Astrocyte (in vitro differentiated cells and primary cell): ENCODE measurements around the gene HBA2. TPM values are rescaled to one million over a fixed set of nuclear protein-coding genes. Genes with fewer than 3 reads are reported as not detected.

Experiments used
- DNase-seq: peaks from one replicate; pipeline ENCODE4 v3.0.0-alpha.2; 2010; ENCODE audit warnings: low read depth
- FAIRE-seq: peaks from 2 replicates; lab custom pipeline; 2011; peaks lifted over from hg19 to GRCh38; lab: Jason Lieb, UNC
- H2AFZ ChIP-seq: 2 replicates; pipeline ENCODE4 v1.6.0; 2012; ENCODE audit warnings: low read depth, low read length, inconsistent platforms
- H3K27ac ChIP-seq: 2 replicates; pipeline ENCODE4 v1.5.1; 2011; ENCODE audit warnings: low read depth, low read length, inconsistent platforms
- H3K27me3 ChIP-seq: 2 replicates; pipeline ENCODE4 v1.6.0; 2011; ENCODE audit warnings: low read length, inconsistent platforms; ENCODE audit not compliant: insufficient read depth
- H3K36me3 ChIP-seq: 2 replicates; pipeline ENCODE4 v1.5.1; 2011; ENCODE audit warnings: low read length, inconsistent platforms; ENCODE audit not compliant: insufficient read depth
- H3K4me1 ChIP-seq: 2 replicates; pipeline ENCODE4 v1.5.1; 2011; ENCODE audit warnings: low read length, inconsistent platforms; ENCODE audit not compliant: insufficient read depth
- H3K4me2 ChIP-seq: 2 replicates; pipeline ENCODE4 v1.6.0; 2012; ENCODE audit warnings: low read length, inconsistent platforms
- H3K4me3 ChIP-seq: 2 replicates; pipeline ENCODE4 v1.5.1; 2011; ENCODE audit warnings: low read depth, mild to moderate bottlenecking, low read length, inconsistent platforms; ENCODE audit not compliant: insufficient read depth
- H3K79me2 ChIP-seq: 2 replicates; pipeline ENCODE4 v1.6.0; 2012; ENCODE audit warnings: mild to moderate bottlenecking, low read length, inconsistent platforms; ENCODE audit not compliant: insufficient read depth
- H3K9ac ChIP-seq: 2 replicates; pipeline ENCODE4 v1.6.0; 2012; ENCODE audit warnings: mild to moderate bottlenecking, low read length, inconsistent platforms
- H3K9me3 ChIP-seq: 2 replicates; pipeline ENCODE4 v1.5.1; 2012; ENCODE audit warnings: low read depth, mild to moderate bottlenecking, low read length, inconsistent platforms; ENCODE audit not compliant: insufficient read depth
- H4K20me1 ChIP-seq: 2 replicates; pipeline ENCODE4 v1.6.0; 2012; ENCODE audit warnings: low read length, inconsistent platforms; ENCODE audit not compliant: insufficient read depth
- H3K27ac Mint-ChIP-seq: one replicate; pipeline ENCODE4 v1.8.0; 2021; ENCODE audit warnings: mild to moderate bottlenecking, mixed read lengths; ENCODE audit not compliant: unreplicated experiment
- H3K27me3 Mint-ChIP-seq: one replicate; pipeline ENCODE4 v1.8.0; 2021; ENCODE audit warnings: low read depth, mixed read lengths; ENCODE audit not compliant: unreplicated experiment
- H3K36me3 Mint-ChIP-seq: one replicate; pipeline ENCODE4 v1.8.0; 2021; ENCODE audit warnings: low read depth, mixed read lengths; ENCODE audit not compliant: unreplicated experiment
- H3K4me1 Mint-ChIP-seq: one replicate; pipeline ENCODE4 v1.8.0; 2021; ENCODE audit warnings: low read depth, mixed read lengths; ENCODE audit not compliant: unreplicated experiment
- H3K4me3 Mint-ChIP-seq: one replicate; pipeline ENCODE4 v1.8.0; 2021; ENCODE audit warnings: mild to moderate bottlenecking, moderate library complexity, mixed read lengths; ENCODE audit not compliant: unreplicated experiment
- H3K9me3 Mint-ChIP-seq: one replicate; pipeline ENCODE4 v1.8.0; 2021; ENCODE audit warnings: mild to moderate bottlenecking, mixed read lengths; ENCODE audit not compliant: unreplicated experiment
- EZH2 ChIP-seq: IDR thresholded peaks from 2 replicates; pipeline ENCODE4 v1.6.1; 2012; ENCODE audit warnings: mild to moderate bottlenecking, low read length, inconsistent platforms; ENCODE audit not compliant: insufficient read depth
- total RNA-seq: library from RNA; stranded (reverse); gene quantifications from 2 replicates; pipeline ENCODE4 v1.2.1, GENCODE V29; 2021
- TF ChIP-seq, protein P1 (sequence below): IDR thresholded peaks from 2 replicates; pipeline ENCODE4 v1.5.1; 2011; ENCODE audit warnings: low read depth, mild to moderate bottlenecking, inconsistent platforms, low read length, moderate library complexity; ENCODE audit not compliant: insufficient read depth

HBA2 gene
- total RNA-seq, 1 donor from 2014 or later: 1.4 TPM

DNA sequence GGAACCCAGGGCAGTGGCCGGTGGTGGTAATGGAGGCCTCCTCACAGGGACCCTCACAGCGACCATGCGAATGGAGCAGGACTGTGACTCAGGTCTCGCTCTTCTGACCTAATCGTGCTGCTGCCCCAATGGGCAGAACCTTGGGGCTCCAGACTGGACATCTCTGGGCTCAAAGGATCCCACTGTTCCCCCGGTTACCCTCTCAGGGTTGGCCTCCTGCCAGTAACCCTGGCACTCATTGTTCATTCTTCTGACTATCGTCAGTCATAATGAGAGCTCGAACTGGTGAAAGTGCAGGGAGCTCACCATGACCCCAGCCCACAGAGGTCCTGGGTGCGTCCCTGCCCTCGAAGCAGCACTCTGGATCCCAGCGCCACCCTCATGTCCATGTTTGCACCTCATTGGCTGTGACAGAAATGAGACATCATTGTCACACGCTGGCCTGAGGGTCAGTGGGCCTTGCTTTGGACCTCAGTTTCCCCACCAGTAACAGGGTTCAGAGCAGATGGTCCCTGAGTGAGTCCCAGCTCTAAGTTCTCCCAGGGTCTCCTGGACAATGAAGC is 30.2 kb upstream of the HBA2 start:
- Histone ChIP-seq H2AFZ (no peak overlapping the region), H3K9ac (no peak overlapping the region), H3K79me2 (peaks cover 6% of the 10 kb centered on the region), H3K4me2 (no peak overlapping the region), H4K20me1 (no peaks in the 10 kb centered on the region), H3K27me3 (peaks cover 3% of the 10 kb centered on the region), H3K4me3 (no peak overlapping the region), H3K4me1 (no peaks in the 10 kb centered on the region), H3K27ac (no peak overlapping the region), H3K9me3 (no peaks in the 10 kb centered on the region), H3K36me3 (no peaks in the 10 kb centered on the region)
- FAIRE-seq (no peak), DNase-seq (no peak)
- H3K36me3 Mint-ChIP-seq: no peaks in the 10 kb centered on the region
- peaks cover 11% of the 10 kb centered on the region for H3K27me3 Mint-ChIP-seq
- no peak overlapping the region for H3K27ac Mint-ChIP-seq
- H3K4me3 Mint-ChIP-seq: no peak overlapping the region
- no peaks in the 10 kb centered on the region for H3K9me3 Mint-ChIP-seq
- TF ChIP-seq, protein P1, sequence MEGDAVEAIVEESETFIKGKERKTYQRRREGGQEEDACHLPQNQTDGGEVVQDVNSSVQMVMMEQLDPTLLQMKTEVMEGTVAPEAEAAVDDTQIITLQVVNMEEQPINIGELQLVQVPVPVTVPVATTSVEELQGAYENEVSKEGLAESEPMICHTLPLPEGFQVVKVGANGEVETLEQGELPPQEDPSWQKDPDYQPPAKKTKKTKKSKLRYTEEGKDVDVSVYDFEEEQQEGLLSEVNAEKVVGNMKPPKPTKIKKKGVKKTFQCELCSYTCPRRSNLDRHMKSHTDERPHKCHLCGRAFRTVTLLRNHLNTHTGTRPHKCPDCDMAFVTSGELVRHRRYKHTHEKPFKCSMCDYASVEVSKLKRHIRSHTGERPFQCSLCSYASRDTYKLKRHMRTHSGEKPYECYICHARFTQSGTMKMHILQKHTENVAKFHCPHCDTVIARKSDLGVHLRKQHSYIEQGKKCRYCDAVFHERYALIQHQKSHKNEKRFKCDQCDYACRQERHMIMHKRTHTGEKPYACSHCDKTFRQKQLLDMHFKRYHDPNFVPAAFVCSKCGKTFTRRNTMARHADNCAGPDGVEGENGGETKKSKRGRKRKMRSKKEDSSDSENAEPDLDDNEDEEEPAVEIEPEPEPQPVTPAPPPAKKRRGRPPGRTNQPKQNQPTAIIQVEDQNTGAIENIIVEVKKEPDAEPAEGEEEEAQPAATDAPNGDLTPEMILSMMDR: no peak
- TF ChIP-seq EZH2: no peak
- peaks cover 13% of the 10 kb centered on the region for H3K4me1 Mint-ChIP-seq

DNA sequence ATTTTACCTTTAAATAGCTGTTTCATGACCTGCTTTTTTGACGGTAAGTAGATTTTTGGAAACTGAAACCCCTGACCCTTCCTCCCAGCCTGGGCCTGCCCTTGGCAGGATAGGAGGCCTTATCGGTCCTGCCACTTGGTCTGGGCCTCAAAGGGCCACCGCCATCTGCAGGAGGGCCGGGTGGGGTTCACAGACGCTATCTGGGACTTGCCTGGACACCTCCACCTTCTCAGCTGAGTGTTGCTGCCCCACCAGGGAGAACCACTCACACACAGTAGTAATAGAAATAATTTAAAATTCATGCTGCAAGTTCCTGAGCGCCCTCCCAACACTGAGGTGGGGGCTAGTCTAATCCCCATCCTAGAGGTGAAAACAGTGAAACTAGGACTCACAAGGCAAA is 29.6 kb upstream of the HBA2 start:
- no peak overlapping the region for H3K4me2 ChIP-seq
- no peaks in the 10 kb centered on the region for H3K9me3 Mint-ChIP-seq
- no peak overlapping the region for H3K9ac ChIP-seq
- H4K20me1 ChIP-seq: no peaks in the 10 kb centered on the region
- no peaks in the 10 kb centered on the region for H3K9me3 ChIP-seq
- H2AFZ ChIP-seq: no peak overlapping the region
- FAIRE-seq: no peak
- H3K4me3 Mint-ChIP-seq: peak overlapping the region; percentile 40
- TF ChIP-seq EZH2: no peak
- TF ChIP-seq, protein P1: no peak
- peaks cover 13% of the 10 kb centered on the region for H3K4me1 Mint-ChIP-seq
- peak overlapping the region; percentile 26 for H3K27ac Mint-ChIP-seq
- H3K4me1 ChIP-seq: no peaks in the 10 kb centered on the region
- no peak overlapping the region for H3K27ac ChIP-seq
- no peak overlapping the region for H3K4me3 ChIP-seq
- H3K27me3 ChIP-seq: peaks cover 3% of the 10 kb centered on the region
- DNase-seq: no peak
- H3K36me3 Mint-ChIP-seq: no peaks in the 10 kb centered on the region
- peaks cover under 1% of the 10 kb centered on the region for H3K79me2 ChIP-seq
- H3K27me3 Mint-ChIP-seq: peaks cover 11% of the 10 kb centered on the region
- no peaks in the 10 kb centered on the region for H3K36me3 ChIP-seq

DNA sequence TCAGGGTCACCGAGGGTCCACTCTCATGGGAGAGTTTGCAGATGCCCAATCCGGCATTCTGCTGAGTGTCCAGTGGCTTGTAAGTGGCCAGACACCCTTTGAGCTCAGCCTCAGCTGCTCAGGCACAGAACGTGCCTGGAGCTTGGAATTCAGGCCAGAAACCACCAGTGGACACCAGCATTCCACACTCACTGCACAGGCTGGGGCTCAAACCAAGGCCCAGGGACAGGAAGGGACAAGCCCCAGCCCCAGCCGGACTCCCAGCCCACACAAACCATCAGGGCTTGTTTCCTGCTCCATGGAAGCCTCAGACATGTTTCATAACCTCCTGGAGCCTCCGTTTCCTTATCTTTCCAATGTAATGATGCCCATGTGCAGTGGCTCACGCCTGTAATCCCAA is 29.2 kb upstream of the HBA2 start:
- Histone ChIP-seq H3K27me3 (peaks cover 3% of the 10 kb centered on the region), H4K20me1 (no peaks in the 10 kb centered on the region), H3K9me3 (no peaks in the 10 kb centered on the region), H3K4me3 (no peak overlapping the region), H3K27ac (no peak overlapping the region), H3K4me2 (no peak overlapping the region), H2AFZ (no peak overlapping the region), H3K4me1 (no peaks in the 10 kb centered on the region), H3K79me2 (no peaks in the 10 kb centered on the region), H3K9ac (no peak overlapping the region), H3K36me3 (no peaks in the 10 kb centered on the region)
- TF ChIP-seq, protein P1: no peak
- no peak for TF ChIP-seq EZH2
- Mint-ChIP-seq H3K27me3 (peaks cover 13% of the 10 kb centered on the region), H3K4me3 (peak overlapping the region; percentile 40), H3K27ac (peak overlapping the region; percentile 69), H3K9me3 (no peaks in the 10 kb centered on the region), H3K36me3 (no peaks in the 10 kb centered on the region), H3K4me1 (peaks cover 13% of the 10 kb centered on the region)
- FAIRE-seq: no peak
- DNase-seq: peak; percentile 6
